DOHH2 (cell line): ENCODE results near the gene UBXN7.

ENCODE experiments used
- EZH2phosphoT487 ChIP-seq: fragments of 200-600 bp; sonication (generic); IDR thresholded peaks from 2 replicates; pipeline ENCODE4 v1.6.1; 2017; ENCODE audit warnings: borderline replicate concordance, mild to moderate bottlenecking, antibody characterized with exemption, low read length, moderate library complexity, mixed read lengths
- TF ChIP-seq, protein P1 (sequence below): fragments of 200-600 bp; sonication (generic); IDR thresholded peaks from one replicate; pipeline ENCODE4 v1.5.1; 2014; ENCODE audit warnings: antibody characterized with exemption, mild to moderate bottlenecking, low read depth, low read length; ENCODE audit not compliant: poor library complexity, severe bottlenecking

- TF ChIP-seq, protein P1, sequence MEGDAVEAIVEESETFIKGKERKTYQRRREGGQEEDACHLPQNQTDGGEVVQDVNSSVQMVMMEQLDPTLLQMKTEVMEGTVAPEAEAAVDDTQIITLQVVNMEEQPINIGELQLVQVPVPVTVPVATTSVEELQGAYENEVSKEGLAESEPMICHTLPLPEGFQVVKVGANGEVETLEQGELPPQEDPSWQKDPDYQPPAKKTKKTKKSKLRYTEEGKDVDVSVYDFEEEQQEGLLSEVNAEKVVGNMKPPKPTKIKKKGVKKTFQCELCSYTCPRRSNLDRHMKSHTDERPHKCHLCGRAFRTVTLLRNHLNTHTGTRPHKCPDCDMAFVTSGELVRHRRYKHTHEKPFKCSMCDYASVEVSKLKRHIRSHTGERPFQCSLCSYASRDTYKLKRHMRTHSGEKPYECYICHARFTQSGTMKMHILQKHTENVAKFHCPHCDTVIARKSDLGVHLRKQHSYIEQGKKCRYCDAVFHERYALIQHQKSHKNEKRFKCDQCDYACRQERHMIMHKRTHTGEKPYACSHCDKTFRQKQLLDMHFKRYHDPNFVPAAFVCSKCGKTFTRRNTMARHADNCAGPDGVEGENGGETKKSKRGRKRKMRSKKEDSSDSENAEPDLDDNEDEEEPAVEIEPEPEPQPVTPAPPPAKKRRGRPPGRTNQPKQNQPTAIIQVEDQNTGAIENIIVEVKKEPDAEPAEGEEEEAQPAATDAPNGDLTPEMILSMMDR, result no peak
- TF ChIP-seq EZH2phosphoT487, result no peak
Observed at GRCh38 chr3:196332168-196332567, 100.1 kb downstream of the UBXN7 start.
